HUES64 (cell line): Measurements from ENCODE around the gene PDE11A.
"Not testable (repeated sequence)": the region's sequence is repeated elsewhere in the genome, so short reads cannot be mapped to it uniquely, and the experiment has no call there.

ENCODE experiments used
- H3K27ac ChIP-seq: 2 replicates; pipeline ENCODE4 v1.7.0; 2013; ENCODE audit warnings: low read depth, low read length, inconsistent platforms
- H3K27me3 ChIP-seq: 2 replicates; pipeline ENCODE4 v1.6.1; 2013; ENCODE audit warnings: mild to moderate bottlenecking, low read length; ENCODE audit not compliant: insufficient read depth
- H3K36me3 ChIP-seq: 2 replicates; pipeline ENCODE4 v1.6.1; 2013; ENCODE audit warnings: mild to moderate bottlenecking, low read length; ENCODE audit not compliant: insufficient read depth
- H3K4me1 ChIP-seq: 2 replicates; pipeline ENCODE4 v1.6.1; 2013; ENCODE audit warnings: mild to moderate bottlenecking, low read length, moderate library complexity; ENCODE audit not compliant: insufficient read depth
- H3K4me3 ChIP-seq: 2 replicates; pipeline ENCODE4 v1.5.1; 2013; ENCODE audit warnings: mild to moderate bottlenecking, low read length, moderate library complexity
- H3K9ac ChIP-seq: 2 replicates; pipeline ENCODE4 v1.6.1; 2013; ENCODE audit warnings: mild to moderate bottlenecking, low read depth, low read length
- H3K9me3 ChIP-seq: 2 replicates; pipeline ENCODE4 v1.6.1; 2013; ENCODE audit warnings: low read depth, low read length; ENCODE audit not compliant: insufficient read depth
- WGBS: fragments of 150-250, 120-280 bp; methylation state at CpG from one replicate; pipeline ENCODE4 v1.1.7; 2013; ENCODE audit warnings: missing lambda C conversion rate; 5-methylcytosine and 5-hydroxymethylcytosine counted together

Gene PDE11A

GRCh38 chr2:177970670-177971454, 101.7 kb downstream of the PDE11A start:
- no peaks in the 10 kb centered on the region for H3K27me3 ChIP-seq
- no peaks in the 10 kb centered on the region for H3K36me3 ChIP-seq
- no peaks in the 10 kb centered on the region for H3K4me1 ChIP-seq
- H3K4me3 ChIP-seq = no peak overlapping the region
- no peaks in the 10 kb centered on the region for H3K9me3 ChIP-seq
- H3K9ac ChIP-seq = no peak overlapping the region
- WGBS = 91% methylated on average over 3 of the region's 3 CpGs
- H3K27ac ChIP-seq = no peak overlapping the region

GRCh38 chr2:177964892-177965291, 107.7 kb downstream of the PDE11A start:
- H3K36me3 ChIP-seq = no peaks in the 10 kb centered on the region
- WGBS = 47% methylated on average over 1 of the region's 1 CpG
- no peaks in the 10 kb centered on the region for H3K9me3 ChIP-seq
- no peak overlapping the region for H3K9ac ChIP-seq
- no peak overlapping the region for H3K4me3 ChIP-seq
- no peaks in the 10 kb centered on the region for H3K4me1 ChIP-seq
- H3K27ac ChIP-seq = no peak overlapping the region
- H3K27me3 ChIP-seq = no peaks in the 10 kb centered on the region

GRCh38 chr2:177952151-177952550, 120.4 kb downstream of the PDE11A start:
- Histone ChIP-seq H3K27me3 (no peaks in the 10 kb centered on the region), H3K9ac (no peak overlapping the region), H3K9me3 (no peaks in the 10 kb centered on the region), H3K4me1 (no peaks in the 10 kb centered on the region), H3K36me3 (no peaks in the 10 kb centered on the region), H3K4me3 (no peak overlapping the region), H3K27ac (no peak overlapping the region)
- 83% methylated on average over 1 of the region's 1 CpG for WGBS

GRCh38 chr2:177947598-177947997, 125.0 kb downstream of the PDE11A start:
- WGBS = 100% methylated on average over 1 of the region's 3 CpGs
- H3K27ac ChIP-seq, H3K27me3 ChIP-seq, H3K9ac ChIP-seq, H3K36me3 ChIP-seq, H3K9me3 ChIP-seq, H3K4me1 ChIP-seq, H3K4me3 ChIP-seq: not testable (repeated sequence)

GRCh38 chr2:177944530-177944929, 128.0 kb downstream of the PDE11A start:
- WGBS = 94% methylated on average over 14 of the region's 14 CpGs

GRCh38 chr2:177942731-177943130, 129.8 kb downstream of the PDE11A start:
- H3K4me1 ChIP-seq = no peaks in the 10 kb centered on the region
- H3K9ac ChIP-seq = no peak overlapping the region
- no peak overlapping the region for H3K27ac ChIP-seq
- H3K27me3 ChIP-seq = no peaks in the 10 kb centered on the region
- H3K9me3 ChIP-seq = no peaks in the 10 kb centered on the region
- no peaks in the 10 kb centered on the region for H3K36me3 ChIP-seq
- no peak overlapping the region for H3K4me3 ChIP-seq
- no CpG with 5 or more reads among the region's 1 CpG for WGBS

More at GRCh38 chr2:177944530-177944929, 128.0 kb downstream of the PDE11A start:
- not testable (repeated sequence) for H3K9ac ChIP-seq, H3K27ac ChIP-seq, H3K36me3 ChIP-seq, H3K4me1 ChIP-seq, H3K4me3 ChIP-seq, H3K27me3 ChIP-seq, H3K9me3 ChIP-seq

- H3K9me3 ChIP-seq = no peaks in the 10 kb centered on the region
- no peak overlapping the region for H3K9ac ChIP-seq
- no peak overlapping the region for H3K4me3 ChIP-seq
- no peak overlapping the region for H3K27ac ChIP-seq
- H3K27me3 ChIP-seq = no peaks in the 10 kb centered on the region
- WGBS = 91% methylated on average over 1 of the region's 2 CpGs
- no peaks in the 10 kb centered on the region for H3K4me1 ChIP-seq
- no peaks in the 10 kb centered on the region for H3K36me3 ChIP-seq
Observed at GRCh38 chr2:177939211-177939610, 133.4 kb downstream of the PDE11A start.

- H3K27ac ChIP-seq = no peak overlapping the region
- H3K9me3 ChIP-seq = no peaks in the 10 kb centered on the region
- no peak overlapping the region for H3K9ac ChIP-seq
- H3K4me1 ChIP-seq = no peaks in the 10 kb centered on the region
- H3K4me3 ChIP-seq = no peak overlapping the region
- no peaks in the 10 kb centered on the region for H3K36me3 ChIP-seq
- no peaks in the 10 kb centered on the region for H3K27me3 ChIP-seq
- WGBS = 98% methylated on average over 3 of the region's 4 CpGs
Observed at GRCh38 chr2:177930916-177931315, 141.7 kb downstream of the PDE11A start.

GRCh38 chr2:177929662-177930522, 142.7 kb downstream of the PDE11A start:
- 100% methylated on average over 1 of the region's 2 CpGs for WGBS
- no peaks in the 10 kb centered on the region for H3K4me1 ChIP-seq
- H3K36me3 ChIP-seq = no peaks in the 10 kb centered on the region
- H3K9ac ChIP-seq = no peak overlapping the region
- H3K27ac ChIP-seq = no peak overlapping the region
- H3K4me3 ChIP-seq = no peak overlapping the region
- H3K9me3 ChIP-seq = no peaks in the 10 kb centered on the region
- H3K27me3 ChIP-seq = no peaks in the 10 kb centered on the region

GRCh38 chr2:177923323-177923722, 149.3 kb downstream of the PDE11A start:
- Histone ChIP-seq H3K27me3 (no peaks in the 10 kb centered on the region), H3K9me3 (no peaks in the 10 kb centered on the region), H3K9ac (no peak overlapping the region), H3K36me3 (no peaks in the 10 kb centered on the region), H3K27ac (no peak overlapping the region), H3K4me3 (no peak overlapping the region), H3K4me1 (no peaks in the 10 kb centered on the region)
- 97% methylated on average over 2 of the region's 2 CpGs for WGBS

GRCh38 chr2:177921726-177922125, 150.9 kb downstream of the PDE11A start:
- H3K36me3 ChIP-seq = no peaks in the 10 kb centered on the region
- H3K9me3 ChIP-seq = no peaks in the 10 kb centered on the region
- no peaks in the 10 kb centered on the region for H3K4me1 ChIP-seq
- no peaks in the 10 kb centered on the region for H3K27me3 ChIP-seq
- H3K9ac ChIP-seq = no peak overlapping the region
- no peak overlapping the region for H3K27ac ChIP-seq
- no peak overlapping the region for H3K4me3 ChIP-seq
- 93% methylated on average over 3 of the region's 3 CpGs for WGBS
